WI38 (cell line): ENCODE measurements around the gene TARP.
"Not testable (repeated sequence)": the region's sequence is repeated elsewhere in the genome, so short reads cannot be mapped to it uniquely, and the experiment has no call there.

Experiments
- H3K4me3 ChIP-seq: 2 replicates; pipeline ENCODE4 v1.5.1; 2011; ENCODE audit warnings: low read depth, mild to moderate bottlenecking, control low read depth, low read length
- CTCF ChIP-seq: IDR thresholded peaks from 2 replicates; pipeline ENCODE4 v1.5.1; 2012; ENCODE audit warnings: low read depth, mild to moderate bottlenecking, control low read depth, low read length

The TARP gene

GRCh38 chr7:38276096-38276877, 2.9 kb upstream of the TARP start:
- no peak overlapping the region for H3K4me3 ChIP-seq
- no peak for TF ChIP-seq CTCF

GRCh38 chr7:38274927-38275620, 1.6 kb upstream of the TARP start:
- no peak overlapping the region for H3K4me3 ChIP-seq
- no peak for TF ChIP-seq CTCF

GRCh38 chr7:38274486-38274885, 1.1 kb upstream of the TARP start:
- TF ChIP-seq CTCF: no peak
- no peak overlapping the region for H3K4me3 ChIP-seq

GRCh38 chr7:38270405-38270804, 3.0 kb downstream of the TARP start:
- not testable (repeated sequence) for H3K4me3 ChIP-seq

- not testable (repeated sequence) for H3K4me3 ChIP-seq
These were observed 3.6 kb downstream of the TARP start for GRCh38 chr7:38269704-38270346.

GRCh38 chr7:38265958-38266357, 7.5 kb downstream of the TARP start:
- not testable (repeated sequence) for H3K4me3 ChIP-seq

- H3K4me3 ChIP-seq: not testable (repeated sequence)
These were observed 8.8 kb downstream of the TARP start for GRCh38 chr7:38264602-38265001.

- not testable (repeated sequence) for H3K4me3 ChIP-seq
These were observed 10.2 kb downstream of the TARP start for GRCh38 chr7:38263274-38263673.

- no peak for TF ChIP-seq CTCF
- no peak overlapping the region for H3K4me3 ChIP-seq
These were observed 10.9 kb downstream of the TARP start for GRCh38 chr7:38262545-38262944.

GRCh38 chr7:38262026-38262425, 11.4 kb downstream of the TARP start:
- H3K4me3 ChIP-seq: not testable (repeated sequence)

- not testable (repeated sequence) for H3K4me3 ChIP-seq
These were observed 11.8 kb downstream of the TARP start for GRCh38 chr7:38261601-38262000.

- H3K4me3 ChIP-seq: not testable (repeated sequence)
These were observed 14.3 kb downstream of the TARP start for GRCh38 chr7:38259157-38259556.
